Ramos (cell line): ENCODE data around the gene KISS1.

Source experiments
- in situ Hi-C: fragments of 300-500 bp; cut with MboI; formaldehyde crosslinking; loops from one replicate; pipeline ENCODE4 v1.14.3; 2022; ENCODE audit warnings: low sequenced_read_pairs; ENCODE audit not compliant: unreplicated experiment

The KISS1 gene

GRCh38 chr1:204162494-204163074 is 33.7 kb downstream of the KISS1 start:
- in situ Hi-C loops = no loop called here

- in situ Hi-C loops = no loop called here
These were observed 34.4 kb downstream of the KISS1 start for GRCh38 chr1:204161609-204162493.

- in situ Hi-C loops = no loop called here
These were observed 38.3 kb downstream of the KISS1 start for GRCh38 chr1:204157962-204158361.

GRCh38 chr1:204155881-204156280 is 40.4 kb downstream of the KISS1 start:
- in situ Hi-C loops = no loop called here

- in situ Hi-C loops = no loop called here
These were observed 41.6 kb downstream of the KISS1 start for GRCh38 chr1:204154568-204155255.

GRCh38 chr1:204153667-204154066 is 42.6 kb downstream of the KISS1 start:
- in situ Hi-C loops = no loop called here

- in situ Hi-C loops = no loop called here
These were observed 43.8 kb downstream of the KISS1 start for GRCh38 chr1:204152310-204153044.

GRCh38 chr1:204151552-204152309 is 44.6 kb downstream of the KISS1 start, which contains the start of gene ETNK2:
ETNK2 (minus strand) TSS chr1:204152044; CDS start chr1:204151852, 192 bp downstream.
- in situ Hi-C loops = no loop called here

- in situ Hi-C loops = no loop called here
These were observed 45.4 kb downstream of the KISS1 start for GRCh38 chr1:204150702-204151551.

- in situ Hi-C loops = loop anchor here (25.0 kb wide), 1 partner anchor 888 kb away; no protein-coding TSS in a partner anchor
These were observed 46.4 kb downstream of the KISS1 start for GRCh38 chr1:204149635-204150565.

GRCh38 chr1:204149107-204149506 is 47.2 kb downstream of the KISS1 start:
- in situ Hi-C loops = loop anchor here (25.0 kb wide), 1 partner anchor 887 kb away; no protein-coding TSS in a partner anchor

- in situ Hi-C loops = loop anchor here (25.0 kb wide), 1 partner anchor 885 kb away; no protein-coding TSS in a partner anchor
These were observed 48.6 kb downstream of the KISS1 start for GRCh38 chr1:204147406-204148383.

GRCh38 chr1:204146965-204147364 is 49.3 kb downstream of the KISS1 start:
- in situ Hi-C loops = loop anchor here (25.0 kb wide), 1 partner anchor 885 kb away; no protein-coding TSS in a partner anchor

- in situ Hi-C loops = loop anchor here (25.0 kb wide), 1 partner anchor 884 kb away; no protein-coding TSS in a partner anchor
These were observed 50.0 kb downstream of the KISS1 start for GRCh38 chr1:204146309-204146708.

- in situ Hi-C loops = loop anchor here (25.0 kb wide), 1 partner anchor 883 kb away; no protein-coding TSS in a partner anchor
These were observed 51.2 kb downstream of the KISS1 start for GRCh38 chr1:204145033-204145504.
